Stimulated activated CD4-positive, alpha-beta T cell treated with anti-CD3 and anti-CD28 coated beads, Interleukin-1b, Interleukin-23, amount 100 ng/mL, for 1 hour (primary cell): ENCODE data around the gene HBG1.
"Not testable (repeated sequence)": the region's sequence is repeated elsewhere in the genome, so short reads cannot be mapped to it uniquely, and the experiment has no call there.

Experiments
- DNase-seq, 2 donors: peaks; one replicate each; pipeline ENCODE4 v3.0.0-alpha.2; 2020; ENCODE audit warnings: low read depth in 2 of 2

The HBG1 gene

GRCh38 chr11:5277807-5278382, 28.2 kb upstream of the HBG1 start:
- no peak for DNase-seq

- no peak for DNase-seq
These were observed 27.0 kb upstream of the HBG1 start for GRCh38 chr11:5276697-5277096.

- DNase-seq, result no peak
These were observed 25.9 kb upstream of the HBG1 start for GRCh38 chr11:5275369-5276110.

- no peak for DNase-seq
These were observed 24.7 kb upstream of the HBG1 start for GRCh38 chr11:5274395-5274794.

- no peak for DNase-seq
These were observed 22.8 kb upstream of the HBG1 start for GRCh38 chr11:5272395-5273017.

- no peak for DNase-seq
These were observed 20.1 kb upstream of the HBG1 start, which contains the start of gene HBE1 for GRCh38 chr11:5269715-5270147. Gene HBE1, minus strand, starts transcription at chr11:5269945. Its CDS starts 55 bp downstream, at chr11:5269890.

- DNase-seq, result no peak
These were observed 17.4 kb upstream of the HBG1 start for GRCh38 chr11:5267033-5267563.

GRCh38 chr11:5266609-5267008, 17.0 kb upstream of the HBG1 start:
- DNase-seq, result no peak

GRCh38 chr11:5265832-5266231, 16.2 kb upstream of the HBG1 start:
- DNase-seq, result no peak

- no peak for DNase-seq
These were observed 9.0 kb upstream of the HBG1 start for GRCh38 chr11:5258543-5259262.

GRCh38 chr11:5257296-5257695, 7.6 kb upstream of the HBG1 start:
- DNase-seq, result no peak

GRCh38 chr11:5254646-5255413, 5.2 kb upstream of the HBG1 start, which contains the start of gene HBG2:
Gene HBG2, minus strand, starts transcription at chr11:5254781. Its CDS starts 53 bp downstream, at chr11:5254728.
- DNase-seq, result not testable (repeated sequence)

GRCh38 chr11:5254023-5254422, 4.4 kb upstream of the HBG1 start:
- DNase-seq, result not testable (repeated sequence)

- DNase-seq, result not testable (repeated sequence)
These were observed 3.8 kb upstream of the HBG1 start for GRCh38 chr11:5253440-5253839.

- DNase-seq, result no peak
These were observed 3.2 kb upstream of the HBG1 start for GRCh38 chr11:5252919-5253265.

- DNase-seq, result no peak
These were observed 2.7 kb upstream of the HBG1 start for GRCh38 chr11:5252192-5252918.

- DNase-seq, result no peak
These were observed 2.1 kb upstream of the HBG1 start for GRCh38 chr11:5251746-5252145.

GRCh38 chr11:5250543-5251204, 1.0 kb upstream of the HBG1 start:
- DNase-seq, result no peak

GRCh38 chr11:5248498-5248897, 1.2 kb downstream of the HBG1 start:
- not testable (repeated sequence) for DNase-seq
